ENCODE measurements around the gene NPAS3.

Gene NPAS3

DNA sequence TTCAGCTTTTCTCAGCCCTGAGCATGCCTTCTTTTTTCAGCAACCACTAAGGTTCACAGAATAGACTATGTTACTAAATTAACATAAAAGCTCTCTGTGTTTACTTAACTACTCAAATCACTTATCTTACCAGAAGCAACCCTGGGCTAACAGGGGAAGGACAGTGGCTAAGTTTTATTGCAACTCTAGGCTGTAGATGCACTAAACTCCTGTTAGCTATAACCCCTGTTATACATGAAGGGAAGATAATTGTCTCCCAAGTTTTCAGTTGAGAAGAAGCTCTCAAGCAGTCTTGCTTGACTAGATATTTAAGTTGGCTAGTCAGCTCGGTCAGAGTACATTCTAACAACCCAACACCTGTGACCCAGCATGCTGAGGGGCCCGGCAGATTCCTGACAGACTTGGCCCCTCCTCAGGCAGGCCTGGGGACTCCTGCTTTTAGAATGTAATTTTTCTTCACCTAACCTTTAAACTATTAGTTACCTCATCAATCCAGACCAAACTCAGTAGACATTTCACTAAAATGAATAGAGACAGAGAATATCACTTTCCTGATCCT, 547.7 kb downstream of the NPAS3 start:
- no peak for DNase-seq

DNA sequence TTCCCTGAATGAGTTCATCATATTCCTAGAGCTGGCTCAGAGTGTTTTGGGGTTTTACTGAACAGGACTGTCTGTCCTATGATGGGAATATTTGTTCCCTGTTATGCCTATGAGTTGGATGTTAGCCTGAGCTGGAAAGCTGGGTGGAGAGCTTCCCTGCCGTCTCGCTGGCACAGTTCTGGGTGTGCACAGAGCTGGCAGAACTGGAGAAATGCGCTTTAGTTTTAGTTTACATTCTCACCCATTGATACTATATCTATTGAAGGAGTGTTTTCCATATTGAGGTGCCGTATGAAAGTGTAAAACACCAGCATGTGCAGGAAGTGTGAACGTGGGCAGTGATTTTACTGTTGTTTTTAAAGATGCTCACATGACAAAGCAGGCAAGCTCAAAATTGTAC, 549.9 kb downstream of the NPAS3 start:
- no peak for DNase-seq

DNA sequence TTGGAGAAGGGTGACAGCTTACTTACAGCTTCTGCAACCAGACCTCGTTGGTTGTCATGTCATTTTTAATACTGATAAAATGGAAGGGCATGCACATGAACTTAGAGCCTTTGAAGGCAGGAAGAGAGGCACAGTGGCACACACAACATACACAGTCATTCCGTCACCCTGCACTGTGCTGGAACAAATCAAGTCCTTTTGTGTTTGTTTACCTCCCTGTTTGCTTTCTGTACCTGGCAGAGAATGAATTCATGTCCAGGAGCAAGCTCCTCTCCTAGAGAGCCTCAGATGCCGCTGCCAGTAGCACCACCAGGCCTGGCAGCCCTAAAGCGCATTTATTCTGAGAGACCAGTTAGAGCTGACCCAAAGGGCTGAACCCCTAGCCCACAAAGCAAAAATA, 551.9 kb downstream of the NPAS3 start:
- no peak for DNase-seq

DNA sequence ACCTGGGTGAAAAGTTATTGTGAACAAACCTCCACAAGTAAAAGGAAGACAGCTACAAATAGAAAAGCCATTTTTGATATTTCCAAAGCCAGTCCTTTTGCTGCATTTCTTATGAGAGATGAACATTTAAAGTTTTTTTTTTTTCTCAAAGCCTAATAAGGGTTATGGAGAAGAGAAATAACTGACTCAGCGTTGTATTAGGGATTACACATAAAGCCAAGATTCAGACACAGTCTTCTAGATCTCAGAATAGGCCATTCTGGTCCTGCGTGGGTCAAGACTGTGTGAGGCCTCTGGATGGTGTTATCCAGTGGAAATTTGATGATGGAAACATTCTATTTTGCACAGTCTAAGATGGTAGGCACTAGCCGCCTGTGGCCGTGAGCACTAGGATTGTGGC, 552.4 kb downstream of the NPAS3 start:
- DNase-seq = no peak

DNA sequence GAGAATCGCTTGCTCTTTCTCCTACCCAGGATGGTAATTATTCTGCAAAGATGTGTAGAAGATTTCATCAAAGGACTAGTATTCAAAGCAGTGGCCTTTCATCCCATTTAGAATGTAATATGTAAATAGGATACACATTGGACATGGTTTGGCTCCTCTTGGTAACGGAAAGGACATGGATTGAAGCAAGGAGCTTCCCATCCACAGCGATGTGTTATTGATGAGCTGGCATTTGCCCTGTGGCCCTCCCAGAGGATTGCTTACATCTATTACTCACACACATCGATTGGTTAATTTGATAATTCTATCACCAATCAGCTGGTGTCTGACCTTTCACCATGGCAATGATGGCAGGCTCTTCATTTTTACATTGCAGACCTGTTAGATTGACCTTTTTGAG, 553.8 kb downstream of the NPAS3 start:
- DNase-seq = no peak

GRCh38 chr14:33493266-33493665, 554.6 kb downstream of the NPAS3 start:
- no peak for DNase-seq

- no peak for DNase-seq
These were observed 555.3 kb downstream of the NPAS3 start for GRCh38 chr14:33493990-33494389.

- DNase-seq = no peak
These were observed 561.0 kb downstream of the NPAS3 start for GRCh38 chr14:33499687-33500086.

DNA sequence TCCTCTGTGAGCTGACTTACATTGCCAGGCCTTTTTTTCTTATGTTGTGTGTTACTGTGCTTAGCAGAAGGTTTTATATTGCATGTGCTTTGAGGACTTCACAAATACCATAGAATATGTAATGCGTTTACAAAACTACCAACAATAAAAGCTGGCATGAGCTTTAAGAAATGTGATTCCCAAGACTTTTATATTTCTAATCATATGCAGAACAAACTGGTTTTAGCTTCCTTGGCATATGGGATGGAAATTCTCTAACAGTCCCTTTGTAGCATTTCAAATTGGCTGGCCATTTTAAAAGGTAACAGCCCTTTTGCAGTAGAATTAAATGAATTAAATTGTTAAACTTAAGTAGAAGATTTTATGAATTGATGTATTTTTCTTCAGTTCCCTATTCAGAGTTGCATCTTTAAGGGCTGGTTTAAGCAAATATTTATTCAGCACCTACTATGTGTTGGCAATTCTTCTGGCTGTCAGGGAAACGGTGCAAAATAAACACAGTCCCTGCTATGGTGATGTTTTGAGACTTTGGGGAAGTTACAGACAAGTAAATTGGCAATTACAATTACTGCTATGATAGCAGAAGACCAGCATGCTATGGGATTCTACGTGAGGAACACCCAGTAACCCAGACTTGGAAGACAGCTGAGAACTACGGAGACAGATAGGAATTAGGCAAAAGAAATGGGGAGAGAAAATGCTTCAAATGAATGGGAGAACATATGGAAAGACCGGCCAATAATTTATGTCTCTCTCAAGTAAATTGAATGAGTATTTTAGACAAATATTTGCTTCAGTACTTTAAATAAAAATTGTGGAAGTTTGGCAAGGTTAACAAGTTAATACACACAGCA, 565.8 kb downstream of the NPAS3 start:
- no peak for DNase-seq

DNA sequence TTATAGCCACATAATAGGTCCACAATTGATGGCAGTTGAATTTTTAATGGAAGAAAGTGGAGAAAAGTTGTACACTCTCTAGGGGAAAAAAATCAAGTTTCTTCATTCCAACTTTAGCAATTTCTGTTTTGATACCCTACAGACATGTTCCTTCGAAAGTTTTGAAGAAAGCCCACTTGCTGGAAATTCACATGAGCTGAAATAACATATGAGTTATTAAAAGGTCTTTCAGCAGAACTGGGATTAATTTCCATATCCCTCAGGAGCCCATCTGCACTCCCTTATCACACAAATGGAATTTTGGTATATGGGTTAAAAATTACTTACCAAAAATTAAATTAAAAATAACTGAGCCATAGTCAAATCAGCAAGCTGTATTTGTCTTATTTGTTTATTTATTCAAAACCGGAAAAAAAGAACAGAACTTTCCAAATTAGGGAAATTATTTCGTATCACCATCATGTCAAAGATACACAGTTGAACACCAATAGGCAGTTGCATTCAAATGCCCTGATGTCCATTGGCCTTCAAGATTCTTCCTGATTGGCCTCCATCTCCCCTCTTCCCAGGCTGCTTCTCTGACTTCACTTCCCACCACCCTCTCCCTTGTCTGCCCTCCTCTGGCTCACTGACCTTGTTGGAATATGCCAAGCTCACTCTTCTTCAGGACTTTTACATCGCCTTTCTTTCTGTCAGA, 566.7 kb downstream of the NPAS3 start:
- DNase-seq = no peak

GRCh38 chr14:33505963-33506329, 567.3 kb downstream of the NPAS3 start:
- DNase-seq = no peak

- DNase-seq = no peak
These were observed 569.7 kb downstream of the NPAS3 start for GRCh38 chr14:33508126-33509062.

DNA sequence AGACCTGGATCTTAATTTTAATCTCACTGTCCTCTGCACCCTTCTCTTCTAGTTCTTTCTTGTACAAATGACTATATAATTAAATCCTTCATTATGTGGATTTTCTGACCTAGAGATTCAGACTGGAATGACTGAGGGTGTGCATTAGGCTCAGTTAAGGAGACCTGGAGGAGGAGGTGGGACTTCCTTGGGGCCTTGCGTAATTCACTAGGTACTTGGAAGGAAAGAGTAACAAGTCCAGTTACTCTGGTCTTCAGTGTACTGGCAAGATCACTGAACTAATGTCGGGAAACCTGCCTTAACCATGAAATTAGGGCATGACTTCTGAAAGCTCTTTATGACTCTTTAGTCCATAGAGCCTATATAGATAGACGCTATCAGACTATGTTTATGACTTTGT, 570.8 kb downstream of the NPAS3 start:
- no peak for DNase-seq

DNA sequence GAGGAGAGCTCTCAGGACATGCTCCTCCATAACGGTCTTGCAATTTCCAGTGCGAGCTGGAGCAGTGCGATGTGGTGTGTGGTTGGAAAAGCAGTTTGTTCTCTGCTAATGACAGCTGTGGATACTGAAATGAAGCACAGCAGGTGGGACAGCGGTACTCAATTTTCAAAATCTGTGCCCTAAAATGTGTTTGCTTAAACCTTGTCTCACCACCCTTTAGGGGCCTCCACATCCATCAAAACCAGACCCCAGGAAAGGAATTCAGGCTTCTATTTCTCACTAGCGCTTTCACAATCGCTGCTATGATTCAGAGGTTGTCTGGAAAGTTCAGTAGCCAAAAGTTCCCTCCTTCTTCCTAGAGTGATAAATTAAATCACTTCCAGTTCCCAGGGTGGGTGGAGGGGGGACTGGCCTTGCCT, 571.4 kb downstream of the NPAS3 start:
- DNase-seq = peak; percentile 58

DNA sequence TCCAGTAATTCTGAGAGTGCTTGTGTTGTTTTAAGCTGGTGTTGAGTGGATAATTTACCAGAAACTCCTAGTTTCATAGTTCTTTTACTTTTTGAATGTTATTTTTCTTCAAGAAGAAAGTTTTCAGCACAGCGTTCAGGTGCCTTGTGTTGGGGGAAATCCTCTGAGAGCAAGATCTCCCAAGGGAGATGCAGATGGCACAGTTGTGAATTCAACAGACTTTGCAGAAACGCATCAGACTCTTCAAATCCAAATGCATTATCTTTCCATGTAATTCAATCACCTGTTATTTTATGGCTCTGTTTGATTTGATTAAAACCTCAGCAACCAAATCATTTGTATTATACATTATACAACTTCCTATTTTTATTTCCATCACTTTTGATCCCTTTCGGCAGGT, 572.3 kb downstream of the NPAS3 start:
- no peak for DNase-seq

GRCh38 chr14:33511851-33512640, 573.4 kb downstream of the NPAS3 start:
- peak; percentile 73 for DNase-seq

DNA sequence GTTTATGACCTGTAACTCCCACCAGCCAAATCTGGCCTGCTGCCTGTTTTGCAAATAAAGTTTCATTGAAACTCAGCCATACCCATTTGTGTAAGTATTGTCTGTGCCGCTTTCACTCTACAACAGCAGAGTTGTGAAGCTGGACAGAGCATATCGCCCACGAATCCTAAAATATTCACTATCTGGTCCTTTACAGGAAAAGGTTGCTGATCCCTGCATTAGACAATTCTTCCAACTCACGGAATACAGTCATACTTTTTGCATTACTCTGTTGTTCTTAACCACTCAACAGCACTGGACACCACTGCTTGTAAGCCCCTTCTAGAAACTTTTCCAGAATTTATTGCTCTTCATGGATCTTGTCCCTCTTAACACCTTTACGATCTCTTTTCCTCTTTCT, 576.8 kb downstream of the NPAS3 start:
- DNase-seq = no peak

GRCh38 chr14:33515899-33516298, 577.2 kb downstream of the NPAS3 start:
- no peak for DNase-seq

- DNase-seq = no peak
These were observed 578.3 kb downstream of the NPAS3 start for GRCh38 chr14:33516898-33517436.

DNA sequence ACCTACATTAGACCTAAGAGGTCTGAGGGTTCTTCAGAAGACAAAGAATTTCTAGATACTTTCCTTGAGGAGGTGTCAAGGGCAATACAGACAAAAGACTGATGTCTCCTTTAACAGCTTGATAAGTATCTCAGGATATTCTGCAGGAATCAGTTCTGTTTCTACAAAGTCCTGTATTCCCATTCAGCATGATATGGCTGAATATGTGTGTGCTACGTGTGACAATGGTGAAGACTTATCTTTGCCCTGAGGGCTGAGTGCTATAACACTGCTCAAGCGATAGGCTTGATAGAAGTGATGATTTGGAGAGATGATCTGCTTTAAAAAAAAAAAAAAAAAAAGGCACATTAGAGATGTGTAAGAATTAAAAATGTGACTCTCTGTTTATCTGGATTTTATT, 582.5 kb downstream of the NPAS3 start:
- DNase-seq = no peak

GRCh38 chr14:33524244-33524643, 585.6 kb downstream of the NPAS3 start:
- DNase-seq = no peak

GRCh38 chr14:33525626-33526025, 586.9 kb downstream of the NPAS3 start:
- no peak for DNase-seq

Data from fibroblast of skin of back (primary cell).